Measurements from ENCODE around the gene ARCN1. TPM values are rescaled to one million over a fixed set of nuclear protein-coding genes. Genes with fewer than 3 reads are reported as not detected.

ARCN1 gene
- total RNA-seq, 1 donor = 172 TPM

DNA sequence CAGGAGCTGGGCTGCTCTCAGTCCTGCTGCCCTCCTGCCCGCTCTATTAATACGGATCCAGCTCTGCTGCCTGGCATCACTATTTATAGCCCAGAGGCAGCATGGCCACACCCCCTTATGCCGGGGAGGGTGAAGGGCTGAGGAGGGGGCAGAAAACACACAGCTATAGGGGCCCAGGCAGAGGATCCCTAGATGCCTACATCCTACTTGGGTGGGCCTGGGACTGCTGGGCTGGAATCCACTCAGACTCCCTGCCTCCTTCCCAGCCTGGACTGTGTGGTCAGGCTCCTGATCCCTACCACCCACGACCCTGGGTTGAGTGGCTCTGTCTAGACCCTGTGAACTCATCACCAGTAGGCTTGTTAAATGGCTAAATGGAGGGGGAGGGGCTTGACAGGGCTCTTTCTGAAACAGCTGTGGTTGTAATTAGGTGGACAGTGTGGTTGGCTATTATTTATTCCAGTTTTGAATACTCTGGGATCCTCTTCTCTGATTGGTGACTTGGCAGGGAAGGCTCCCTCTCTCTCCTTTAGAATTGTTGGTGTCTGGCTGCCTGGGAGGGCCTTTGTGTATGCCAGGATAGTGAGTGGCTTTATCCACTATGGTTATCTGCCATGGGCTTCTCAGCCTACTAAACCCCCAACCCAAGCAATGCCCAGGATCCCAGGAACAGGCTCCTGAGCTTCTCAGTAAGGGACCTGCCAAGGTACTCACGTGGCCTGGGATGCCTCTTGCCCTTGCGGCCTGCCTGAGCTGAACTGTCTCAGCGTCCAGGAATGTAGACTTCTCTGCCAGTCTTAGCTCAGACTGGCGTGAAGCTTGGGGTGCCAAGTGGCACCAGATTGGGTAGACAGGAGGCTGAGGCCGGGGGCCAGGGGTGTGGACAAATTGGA lies 50.4 kb downstream of the ARCN1 start:
- Histone ChIP-seq H3K27ac (ENCODE audit: low read depth, low read length) (peak overlapping the region; percentile 96), H3K4me3 (ENCODE audit: insufficient read depth, low read length) (peak overlapping the region; percentile 82), H3K4me1 (ENCODE audit: insufficient read depth, low read length) (peaks cover 56% of the 10 kb centered on the region), H3K9me3 (ENCODE audit: low read depth, low read length) (no peaks in the 10 kb centered on the region), H4K20me1 (ENCODE audit: insufficient read depth, low read length) (peaks cover 21% of the 10 kb centered on the region), H3K79me2 (ENCODE audit: insufficient read depth, low read length) (peaks cover 47% of the 10 kb centered on the region), H3K27me3 (ENCODE audit: insufficient read depth, low read length) (no peaks in the 10 kb centered on the region), H3K4me2 (ENCODE audit: insufficient read depth, low read length) (peak overlapping the region; percentile 100), H3K36me3 (ENCODE audit: insufficient read depth, low read length) (peaks cover 36% of the 10 kb centered on the region), H2AFZ (ENCODE audit: low read length) (no peak overlapping the region)
- peak; percentile 96 for DNase-seq (ENCODE audit: insufficient read length, low spot score, missing footprints)
- TF ChIP-seq, protein P1, sequence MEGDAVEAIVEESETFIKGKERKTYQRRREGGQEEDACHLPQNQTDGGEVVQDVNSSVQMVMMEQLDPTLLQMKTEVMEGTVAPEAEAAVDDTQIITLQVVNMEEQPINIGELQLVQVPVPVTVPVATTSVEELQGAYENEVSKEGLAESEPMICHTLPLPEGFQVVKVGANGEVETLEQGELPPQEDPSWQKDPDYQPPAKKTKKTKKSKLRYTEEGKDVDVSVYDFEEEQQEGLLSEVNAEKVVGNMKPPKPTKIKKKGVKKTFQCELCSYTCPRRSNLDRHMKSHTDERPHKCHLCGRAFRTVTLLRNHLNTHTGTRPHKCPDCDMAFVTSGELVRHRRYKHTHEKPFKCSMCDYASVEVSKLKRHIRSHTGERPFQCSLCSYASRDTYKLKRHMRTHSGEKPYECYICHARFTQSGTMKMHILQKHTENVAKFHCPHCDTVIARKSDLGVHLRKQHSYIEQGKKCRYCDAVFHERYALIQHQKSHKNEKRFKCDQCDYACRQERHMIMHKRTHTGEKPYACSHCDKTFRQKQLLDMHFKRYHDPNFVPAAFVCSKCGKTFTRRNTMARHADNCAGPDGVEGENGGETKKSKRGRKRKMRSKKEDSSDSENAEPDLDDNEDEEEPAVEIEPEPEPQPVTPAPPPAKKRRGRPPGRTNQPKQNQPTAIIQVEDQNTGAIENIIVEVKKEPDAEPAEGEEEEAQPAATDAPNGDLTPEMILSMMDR (IDR thresholded peaks at IDR 0.05; ENCODE audit: extremely low read depth, low read depth, low read length) = no peak

DNA sequence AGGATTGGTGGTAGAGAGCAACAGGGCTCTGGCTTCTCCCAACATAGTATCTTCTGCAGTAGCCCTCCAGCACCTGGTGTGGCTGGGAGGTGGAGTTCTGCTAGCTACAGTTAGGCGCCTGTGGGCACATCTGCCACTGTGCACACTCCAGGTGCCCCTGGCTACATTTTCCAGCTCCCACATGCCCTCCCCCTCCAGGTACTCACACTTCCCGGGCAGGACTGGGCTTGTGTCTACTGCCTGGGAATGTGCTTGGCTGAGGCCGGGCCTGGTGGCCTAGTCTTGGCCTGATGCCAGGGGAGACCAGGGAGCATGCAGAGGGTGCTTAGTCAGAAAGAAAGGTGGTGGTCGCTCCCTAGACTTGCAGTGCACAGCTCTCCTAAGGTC lies 51.1 kb downstream of the ARCN1 start:
- Histone ChIP-seq H3K27ac (ENCODE audit: low read depth, low read length) (peak overlapping the region; percentile 96), H3K36me3 (ENCODE audit: insufficient read depth, low read length) (peaks cover 42% of the 10 kb centered on the region), H3K27me3 (ENCODE audit: insufficient read depth, low read length) (no peaks in the 10 kb centered on the region), H4K20me1 (ENCODE audit: insufficient read depth, low read length) (peaks cover 21% of the 10 kb centered on the region), H3K4me3 (ENCODE audit: insufficient read depth, low read length) (peak overlapping the region; percentile 82), H3K9me3 (ENCODE audit: low read depth, low read length) (no peaks in the 10 kb centered on the region), H3K4me1 (ENCODE audit: insufficient read depth, low read length) (peaks cover 50% of the 10 kb centered on the region), H3K4me2 (ENCODE audit: insufficient read depth, low read length) (peak overlapping the region; percentile 100), H2AFZ (ENCODE audit: low read length) (no peak overlapping the region), H3K79me2 (ENCODE audit: insufficient read depth, low read length) (peaks cover 53% of the 10 kb centered on the region)
- TF ChIP-seq, protein P1 (IDR thresholded peaks at IDR 0.05; ENCODE audit: extremely low read depth, low read depth, low read length) = no peak
- DNase-seq (ENCODE audit: insufficient read length, low spot score, missing footprints) = no peak

DNA sequence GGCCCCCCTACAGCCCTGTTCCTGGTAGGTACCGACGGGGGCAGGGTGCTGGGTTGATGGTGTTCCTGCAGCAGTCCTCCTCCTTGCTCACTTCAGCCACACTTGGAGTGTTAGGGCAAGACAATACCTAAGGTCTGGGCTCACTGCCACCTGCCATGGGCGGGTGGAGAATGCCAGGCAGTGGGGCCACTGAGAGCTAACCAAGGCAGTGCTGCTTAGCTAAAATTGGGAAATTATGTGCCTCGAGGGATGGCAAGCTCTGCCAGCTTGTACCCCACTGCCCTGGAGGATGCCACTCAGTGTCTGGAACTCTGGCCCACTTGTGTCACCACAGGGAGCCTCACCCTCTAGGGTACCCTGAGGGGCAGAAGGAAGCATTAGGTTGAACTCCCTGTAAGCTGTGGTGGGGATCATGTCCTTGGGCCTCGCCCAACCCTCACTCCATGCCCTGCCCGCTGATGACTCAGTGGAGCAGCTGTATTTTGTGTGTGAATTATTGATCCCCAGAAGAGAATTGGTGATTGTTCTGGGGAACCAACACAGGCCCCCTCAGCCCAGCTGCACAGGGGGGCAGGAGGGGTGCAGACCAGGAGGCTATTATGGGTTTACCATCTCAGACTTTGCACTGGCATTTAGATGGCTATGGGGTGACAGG lies 53.0 kb downstream of the ARCN1 start:
- Histone ChIP-seq H3K27me3 (ENCODE audit: insufficient read depth, low read length) (no peaks in the 10 kb centered on the region), H3K36me3 (ENCODE audit: insufficient read depth, low read length) (peaks cover 61% of the 10 kb centered on the region), H4K20me1 (ENCODE audit: insufficient read depth, low read length) (peaks cover 32% of the 10 kb centered on the region), H3K9me3 (ENCODE audit: low read depth, low read length) (no peaks in the 10 kb centered on the region), H3K27ac (ENCODE audit: low read depth, low read length) (peak overlapping the region; percentile 23), H3K79me2 (ENCODE audit: insufficient read depth, low read length) (peaks cover 72% of the 10 kb centered on the region), H3K4me1 (ENCODE audit: insufficient read depth, low read length) (peaks cover 35% of the 10 kb centered on the region), H3K4me2 (ENCODE audit: insufficient read depth, low read length) (no peak overlapping the region), H2AFZ (ENCODE audit: low read length) (no peak overlapping the region), H3K4me3 (ENCODE audit: insufficient read depth, low read length) (no peak overlapping the region)
- no peak for DNase-seq (ENCODE audit: insufficient read length, low spot score, missing footprints)
- TF ChIP-seq, protein P1 (IDR thresholded peaks at IDR 0.05; ENCODE audit: extremely low read depth, low read depth, low read length) = no peak

DNA sequence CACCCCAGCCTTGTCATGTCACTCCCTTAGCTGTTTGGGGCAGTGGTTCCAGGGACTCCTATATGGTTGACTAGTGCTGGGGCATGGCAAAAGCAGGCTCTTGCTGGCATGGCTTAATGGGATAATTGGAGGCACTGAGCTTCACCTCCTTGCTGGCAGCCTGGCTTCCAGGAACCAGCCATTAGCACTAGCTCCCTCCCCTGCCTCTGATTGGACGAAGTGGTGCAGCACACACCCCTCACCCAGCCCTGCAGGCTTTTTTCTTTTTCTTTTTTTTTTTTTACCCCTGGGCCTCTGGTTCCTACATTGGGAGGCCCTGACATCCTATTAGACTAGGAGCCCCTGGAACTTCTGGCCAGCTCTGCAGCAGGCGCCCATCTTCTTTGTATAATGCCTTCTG lies 53.8 kb downstream of the ARCN1 start:
- Histone ChIP-seq H3K9me3 (ENCODE audit: low read depth, low read length) (no peaks in the 10 kb centered on the region), H2AFZ (ENCODE audit: low read length) (no peak overlapping the region), H3K36me3 (ENCODE audit: insufficient read depth, low read length) (peaks cover 68% of the 10 kb centered on the region), H3K4me1 (ENCODE audit: insufficient read depth, low read length) (peaks cover 27% of the 10 kb centered on the region), H3K79me2 (ENCODE audit: insufficient read depth, low read length) (peaks cover 76% of the 10 kb centered on the region), H3K4me2 (ENCODE audit: insufficient read depth, low read length) (no peak overlapping the region), H3K27ac (ENCODE audit: low read depth, low read length) (no peak overlapping the region), H3K27me3 (ENCODE audit: insufficient read depth, low read length) (no peaks in the 10 kb centered on the region), H4K20me1 (ENCODE audit: insufficient read depth, low read length) (peaks cover 37% of the 10 kb centered on the region), H3K4me3 (ENCODE audit: insufficient read depth, low read length) (no peak overlapping the region)
- no peak for DNase-seq (ENCODE audit: insufficient read length, low spot score, missing footprints)
- TF ChIP-seq, protein P1 (IDR thresholded peaks at IDR 0.05; ENCODE audit: extremely low read depth, low read depth, low read length) = no peak
